Stimulated activated naive B cell treated with anti-CD40 and anti-IgM and Interleukin-4, amounts not matched to agents 10 μg/mL and 1 μg/mL and 100 μg/mL, for 72 hours (primary cell): ENCODE results near the gene HOGA1.
"Not testable (repeated sequence)": the region's sequence is repeated elsewhere in the genome, so short reads cannot be mapped to it uniquely, and the experiment has no call there.

Experiments used
- ATAC-seq, 2 donors: fragments of 150-1000 bp; cut with Tn5 transposase; replicated peaks; 2 replicates each; pipeline ENCODE4 v1.10.0; 2021; ENCODE audit warnings: moderate library complexity in 1 of 2
- DNase-seq: peaks from one replicate; pipeline ENCODE4 v3.0.0; 2021
- H3K27ac Mint-ChIP-seq: one replicate; pipeline ENCODE4 v1.8.0; 2022; ENCODE audit warnings: mild to moderate bottlenecking, mixed read lengths
- H3K27me3 Mint-ChIP-seq, 2 donors: one replicate each; pipeline ENCODE4 v1.8.0; 2022; ENCODE audit warnings: mixed read lengths in 2 of 2
- H3K36me3 Mint-ChIP-seq, 2 donors: one replicate each; pipeline ENCODE4 v1.8.0; 2022; ENCODE audit warnings: mixed read lengths in 2 of 2, mild to moderate bottlenecking in 1 of 2
- H3K4me1 Mint-ChIP-seq, 2 donors: one replicate each; pipeline ENCODE4 v1.8.0; 2022; ENCODE audit warnings: mixed read lengths in 2 of 2, mild to moderate bottlenecking in 1 of 2
- H3K4me3 Mint-ChIP-seq, 2 donors: one replicate each; pipeline ENCODE4 v1.8.0; 2022; ENCODE audit warnings: mild to moderate bottlenecking in 2 of 2, mixed read lengths in 2 of 2, moderate library complexity in 1 of 2
- H3K9me3 Mint-ChIP-seq, 2 donors: one replicate each; pipeline ENCODE4 v1.8.0; 2022; ENCODE audit warnings: mixed read lengths in 2 of 2, mild to moderate bottlenecking in 1 of 2

The HOGA1 gene

GRCh38 chr10:97631098-97631497 is 46.9 kb downstream of the HOGA1 start:
- peaks cover 2 to 6% of the 10 kb centered on the region in 2 donors for H3K36me3 Mint-ChIP-seq

DNA sequence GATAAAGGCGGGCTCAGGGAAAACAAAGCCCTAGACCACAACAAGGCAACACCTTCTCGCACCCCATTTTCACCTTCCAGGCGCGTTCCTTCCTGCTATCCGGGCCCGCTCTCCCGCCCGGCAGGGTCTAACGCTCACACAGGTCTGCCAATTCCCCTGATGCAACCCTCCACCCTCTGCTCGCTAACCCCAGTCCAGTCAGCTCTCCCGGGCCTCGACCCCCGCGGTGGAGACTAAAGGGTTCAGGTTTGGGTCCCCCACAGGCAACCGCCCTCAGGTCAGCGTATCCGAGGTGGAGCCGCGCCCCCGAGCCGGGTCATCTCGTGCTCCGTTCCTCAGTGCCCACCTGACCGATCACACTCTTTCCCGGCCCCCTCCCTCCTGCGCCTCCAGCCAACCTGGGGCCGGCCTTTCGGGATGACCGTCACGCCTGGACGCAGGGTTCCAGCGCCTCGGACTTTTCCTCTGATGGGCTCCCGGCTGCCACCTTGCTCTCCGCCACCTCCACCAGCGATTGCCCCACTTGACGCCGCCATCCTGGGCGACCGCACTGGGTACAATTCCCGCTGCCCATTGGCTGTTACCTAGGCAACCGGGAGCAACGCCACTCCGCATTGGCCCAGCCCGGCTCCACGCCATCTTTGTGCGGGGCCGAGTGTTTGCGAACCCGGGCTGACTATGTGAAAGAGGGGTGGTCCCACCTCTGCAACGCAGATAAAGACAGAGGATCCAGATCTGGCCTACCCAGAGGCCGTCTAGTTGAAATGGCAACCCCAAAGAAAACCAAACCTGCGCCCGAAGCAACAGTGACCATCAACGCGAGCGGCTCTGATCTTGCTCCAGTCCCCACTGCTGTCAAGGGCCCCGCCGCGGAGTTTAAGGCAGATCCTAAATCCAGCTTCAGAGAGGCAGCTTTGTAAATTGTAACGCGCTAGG is 49.0 kb downstream of the HOGA1 start, which contains the start of gene MORN4:
Gene MORN4 (minus strand): TSS at position 552 of the 936 bp plus-strand sequence. CDS start 13,847 bp downstream, outside the sequence.
- Mint-ChIP-seq H3K4me1 (peaks cover 10 to 16% of the 10 kb centered on the region in 2 donors), H3K4me3 (peak within 1 kb of the TSS; percentile 93 to 97), H3K27me3 (peaks cover 0 to 4% of the 10 kb centered on the region in 2 donors), H3K27ac (peak within 1 kb of the TSS; percentile 93), H3K9me3 (no peaks in the 10 kb centered on the region), H3K36me3 (peaks cover 2 to 6% of the 10 kb centered on the region in 2 donors)
- ATAC-seq (peak; percentile 99 to 100), DNase-seq (peak; percentile 88)

More at GRCh38 chr10:97631098-97631497, 46.9 kb downstream of the HOGA1 start:
- no peak for ATAC-seq
- Mint-ChIP-seq H3K4me1 (peaks cover 10 to 16% of the 10 kb centered on the region in 2 donors), H3K9me3 (no peaks in the 10 kb centered on the region), H3K27me3 (peaks cover 0 to 4% of the 10 kb centered on the region in 2 donors), H3K27ac (no peak overlapping the region), H3K4me3 (no peak overlapping the region)
- DNase-seq: no peak

DNA sequence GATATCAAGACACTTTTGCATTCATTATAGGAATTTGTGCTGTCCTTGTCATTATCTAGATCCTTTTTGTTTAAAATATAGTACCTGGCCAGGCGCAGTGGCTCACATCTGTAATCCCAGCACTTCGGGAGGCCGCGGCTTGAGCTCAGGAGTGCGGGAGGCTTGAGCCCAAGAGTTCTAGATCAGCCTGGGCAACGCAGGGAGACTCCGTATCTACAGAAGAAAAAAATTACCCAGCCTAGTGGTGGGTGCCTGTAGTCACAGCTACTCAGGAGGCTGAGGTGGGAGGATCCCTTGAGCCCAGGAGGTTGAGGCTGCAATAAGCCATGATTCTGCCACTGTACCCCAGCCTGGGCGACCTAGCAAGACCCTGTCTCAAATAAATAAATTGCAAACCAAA is 49.7 kb downstream of the HOGA1 start:
- no peaks in the 10 kb centered on the region for H3K9me3 Mint-ChIP-seq
- peak overlapping the region; percentile 93 to 97 for H3K4me3 Mint-ChIP-seq
- ATAC-seq (peak in 1 of 2 donors; percentile 52), DNase-seq (peak; percentile 5)
- H3K4me1 Mint-ChIP-seq: peaks cover 10 to 16% of the 10 kb centered on the region in 2 donors
- H3K36me3 Mint-ChIP-seq: peaks cover 2 to 6% of the 10 kb centered on the region in 2 donors
- peaks cover 0 to 4% of the 10 kb centered on the region in 2 donors for H3K27me3 Mint-ChIP-seq
- peak overlapping the region; percentile 54 for H3K27ac Mint-ChIP-seq

- peaks cover 2 to 6% of the 10 kb centered on the region in 2 donors for H3K36me3 Mint-ChIP-seq
- DNase-seq: no peak
- no peak overlapping the region for H3K4me3 Mint-ChIP-seq
- H3K9me3 Mint-ChIP-seq: peaks cover 0 to 2% of the 10 kb centered on the region in 2 donors
- H3K27me3 Mint-ChIP-seq: peaks cover 0 to 4% of the 10 kb centered on the region in 2 donors
- no peak overlapping the region for H3K27ac Mint-ChIP-seq
- no peak for ATAC-seq
- peaks cover 13 to 20% of the 10 kb centered on the region in 2 donors for H3K4me1 Mint-ChIP-seq
Observed at GRCh38 chr10:97635577-97635976, 51.4 kb downstream of the HOGA1 start.

GRCh38 chr10:97639090-97639489 is 54.9 kb downstream of the HOGA1 start:
- ATAC-seq, H3K4me3 Mint-ChIP-seq: not testable (repeated sequence)

GRCh38 chr10:97640174-97640867 is 56.1 kb downstream of the HOGA1 start, which contains the start of gene PI4K2A:
Gene PI4K2A (plus strand): TSS chr10:97640671. CDS start chr10:97640743, 72 bp downstream.
- Mint-ChIP-seq H3K4me1 (peaks cover 11 to 30% of the 10 kb centered on the region in 2 donors), H3K9me3 (peaks cover 0 to 2% of the 10 kb centered on the region in 2 donors), H3K27me3 (no peaks in the 10 kb centered on the region), H3K27ac (peak within 1 kb of the TSS; percentile 96), H3K4me3 (peak within 1 kb of the TSS; percentile 90 to 96), H3K36me3 (peaks cover 13 to 22% of the 10 kb centered on the region in 2 donors)
- ATAC-seq (peak; percentile 96 to 98), DNase-seq (peak; percentile 99)

More at GRCh38 chr10:97639090-97639489, 54.9 kb downstream of the HOGA1 start:
- not testable (repeated sequence) for H3K27me3 Mint-ChIP-seq, H3K27ac Mint-ChIP-seq, DNase-seq, H3K9me3 Mint-ChIP-seq
- H3K4me1 Mint-ChIP-seq: peaks cover 11 to 24% of the 10 kb centered on the region in 2 donors
- H3K36me3 Mint-ChIP-seq: peaks cover 6 to 13% of the 10 kb centered on the region in 2 donors

DNA sequence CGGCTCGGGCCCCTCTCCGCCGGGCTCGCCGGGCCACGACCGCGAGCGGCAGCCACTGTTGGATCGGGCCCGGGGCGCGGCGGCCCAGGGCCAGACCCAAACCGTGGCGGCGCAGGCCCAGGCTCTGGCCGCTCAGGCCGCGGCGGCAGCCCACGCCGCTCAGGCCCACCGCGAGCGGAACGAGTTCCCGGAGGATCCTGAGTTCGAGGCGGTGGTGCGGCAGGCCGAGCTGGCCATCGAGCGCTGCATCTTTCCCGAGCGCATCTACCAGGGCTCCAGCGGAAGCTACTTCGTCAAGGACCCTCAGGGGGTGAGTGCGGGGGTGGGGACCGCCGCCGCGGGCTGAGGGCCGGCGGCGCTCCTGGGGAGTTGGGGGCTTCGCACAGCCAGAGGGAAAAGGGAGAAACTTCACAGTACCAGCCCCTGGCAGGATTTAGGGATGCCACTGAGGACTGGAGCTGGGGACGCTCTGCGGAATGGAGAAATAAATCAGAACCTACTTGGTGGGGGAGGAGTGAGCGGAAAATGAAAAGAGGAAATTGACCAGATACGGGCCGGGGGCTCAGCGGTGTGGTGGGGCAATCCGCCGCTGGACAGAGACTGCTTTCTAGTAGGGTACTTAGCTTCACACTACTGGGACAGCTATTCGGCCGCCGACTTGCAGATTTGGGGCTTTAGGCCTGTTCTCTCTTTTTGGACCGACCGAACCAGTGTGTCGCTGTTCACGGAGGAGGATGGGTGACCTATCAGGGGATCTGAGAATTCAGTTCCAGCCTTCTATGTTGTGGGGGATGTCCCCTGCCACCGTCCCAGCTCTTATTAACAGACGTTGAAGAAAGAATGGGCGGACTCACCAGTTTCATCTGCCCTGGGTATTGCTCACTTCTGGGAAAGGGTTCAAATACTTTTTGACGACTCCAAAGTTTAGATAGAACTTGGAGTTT is 57.0 kb downstream of the HOGA1 start:
- peak; percentile 35 for DNase-seq
- peaks cover 11 to 31% of the 10 kb centered on the region in 2 donors for H3K4me1 Mint-ChIP-seq

GRCh38 chr10:97642471-97643159 is 58.4 kb downstream of the HOGA1 start:
- not testable (repeated sequence) for H3K9me3 Mint-ChIP-seq, DNase-seq, H3K27me3 Mint-ChIP-seq, ATAC-seq
- Mint-ChIP-seq H3K27ac (peak overlapping the region; percentile 75), H3K36me3 (peaks cover 16 to 30% of the 10 kb centered on the region in 2 donors), H3K4me3 (peak overlapping the region; percentile 72 to 90), H3K4me1 (peaks cover 13 to 34% of the 10 kb centered on the region in 2 donors)

More for the DNA sequence above, 57.0 kb downstream of the HOGA1 start:
- peaks cover 0 to 2% of the 10 kb centered on the region in 2 donors for H3K9me3 Mint-ChIP-seq
- peak overlapping the region; percentile 90 to 96 for H3K4me3 Mint-ChIP-seq
- peak; percentile 32 to 48 for ATAC-seq
- H3K36me3 Mint-ChIP-seq: peaks cover 13 to 27% of the 10 kb centered on the region in 2 donors
- H3K27ac Mint-ChIP-seq: peak overlapping the region; percentile 96
- H3K27me3 Mint-ChIP-seq: no peaks in the 10 kb centered on the region

- no peaks in the 10 kb centered on the region for H3K27me3 Mint-ChIP-seq
- H3K4me3 Mint-ChIP-seq: peak overlapping the region; percentile 72 to 90
- ATAC-seq: no peak
- peaks cover 0 to 2% of the 10 kb centered on the region in 2 donors for H3K9me3 Mint-ChIP-seq
- DNase-seq: no peak
- H3K27ac Mint-ChIP-seq: peak overlapping the region; percentile 75
- peaks cover 16 to 43% of the 10 kb centered on the region in 2 donors for H3K4me1 Mint-ChIP-seq
- peaks cover 18 to 33% of the 10 kb centered on the region in 2 donors for H3K36me3 Mint-ChIP-seq
Observed at GRCh38 chr10:97643441-97643985, 59.3 kb downstream of the HOGA1 start.

DNA sequence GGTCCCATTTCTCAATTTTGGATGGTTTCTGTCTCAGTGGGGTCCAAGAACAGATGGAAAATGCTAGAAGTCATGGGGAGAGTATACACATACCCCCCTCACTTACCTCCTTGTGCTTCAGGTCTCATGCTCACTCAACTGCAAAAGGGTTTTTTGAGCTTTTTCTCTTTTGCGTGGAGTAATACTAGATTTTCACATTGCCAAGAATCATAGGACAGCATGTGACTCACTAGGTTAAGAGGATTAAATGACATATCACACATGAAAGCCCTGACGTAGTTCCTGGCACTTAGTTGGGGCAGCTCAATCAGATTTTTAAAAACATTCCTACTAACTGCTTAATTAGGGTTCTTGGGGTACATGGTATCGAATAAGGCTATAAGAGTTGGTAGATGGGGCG is 60.7 kb downstream of the HOGA1 start:
- no peak for DNase-seq
- Mint-ChIP-seq H3K27ac (peak overlapping the region; percentile 62), H3K36me3 (peaks cover 18 to 33% of the 10 kb centered on the region in 2 donors)

DNA sequence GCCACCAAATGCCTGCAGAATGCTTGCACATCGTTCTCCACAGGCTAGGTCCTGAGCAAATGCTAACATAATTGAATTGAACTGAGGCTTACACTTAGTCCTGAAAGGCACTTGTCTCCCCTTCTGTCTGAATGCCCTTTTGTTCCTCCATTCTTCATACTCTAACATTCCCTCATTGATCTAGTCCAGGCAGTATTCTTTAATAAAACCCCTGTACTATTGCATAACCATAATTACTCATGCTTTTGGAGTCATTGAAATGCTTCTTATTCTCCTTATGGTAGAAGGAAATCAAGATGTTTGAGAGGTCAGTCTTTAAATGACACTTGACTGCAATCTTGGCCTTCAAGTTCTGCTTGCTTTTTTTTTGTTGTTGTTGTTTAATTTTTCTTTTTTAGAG is 63.4 kb downstream of the HOGA1 start:
- Mint-ChIP-seq H3K4me1 (peaks cover 20 to 37% of the 10 kb centered on the region in 2 donors), H3K4me3 (no peak overlapping the region), H3K27ac (no peak overlapping the region), H3K9me3 (no peaks in the 10 kb centered on the region), H3K27me3 (no peaks in the 10 kb centered on the region), H3K36me3 (peaks cover 22 to 30% of the 10 kb centered on the region in 2 donors)
- ATAC-seq (no peak), DNase-seq (no peak)

More for the DNA sequence above, 60.7 kb downstream of the HOGA1 start:
- peaks cover 0 to 2% of the 10 kb centered on the region in 2 donors for H3K9me3 Mint-ChIP-seq
- H3K4me3 Mint-ChIP-seq: no peak overlapping the region
- ATAC-seq: no peak
- peaks cover 22 to 51% of the 10 kb centered on the region in 2 donors for H3K4me1 Mint-ChIP-seq
- no peaks in the 10 kb centered on the region for H3K27me3 Mint-ChIP-seq

- ATAC-seq (peak; percentile 100), DNase-seq (peak; percentile 47)
- H3K4me1 Mint-ChIP-seq: peaks cover 12 to 27% of the 10 kb centered on the region in 2 donors
- H3K4me3 Mint-ChIP-seq: peak overlapping the region; percentile 53 to 65
- no peaks in the 10 kb centered on the region for H3K27me3 Mint-ChIP-seq
- H3K36me3 Mint-ChIP-seq: peaks cover 25 to 30% of the 10 kb centered on the region in 2 donors
- H3K9me3 Mint-ChIP-seq: no peaks in the 10 kb centered on the region
- H3K27ac Mint-ChIP-seq: peak overlapping the region; percentile 93
Observed at GRCh38 chr10:97648562-97649404, 64.6 kb downstream of the HOGA1 start.
